ENCODE data around the gene ECM2. TPM values are rescaled to one million over a fixed set of nuclear protein-coding genes. Genes with fewer than 3 reads are reported as not detected.

Gene ECM2
- total RNA-seq, 4 donors from 2014 or later = 4.9 to 15.2 (median 12.6) TPM

- DNase-seq = no peak
- intact Hi-C loops (cut with DNase I) = no loop called here
- Histone ChIP-seq H3K27me3 (no peaks in the 10 kb centered on the region), H3K36me3 (no peaks in the 10 kb centered on the region), H3K9me3 (no peaks in the 10 kb centered on the region), H3K4me1 (no peaks in the 10 kb centered on the region), H3K27ac (no peak overlapping the region), H3K4me3 (replicated peaks in 1 of 3) (no peak overlapping the region)
- no peak for TF ChIP-seq CTCF (IDR thresholded peaks at IDR 0.05)
- TF ChIP-seq POLR2A (IDR thresholded peaks at IDR 0.05) = no peak
- WGBS, 2 donors = 95% methylated on average over 2 of the region's 2 CpGs
These were observed 68.3 kb downstream of the ECM2 start for GRCh38 chr9:92467511-92467910.

- Histone ChIP-seq H3K9me3 (no peaks in the 10 kb centered on the region), H3K27ac (no peak overlapping the region), H3K4me3 (replicated peaks in 1 of 3) (no peak overlapping the region), H3K4me1 (no peaks in the 10 kb centered on the region), H3K36me3 (no peaks in the 10 kb centered on the region), H3K27me3 (no peaks in the 10 kb centered on the region)
- TF ChIP-seq POLR2A (IDR thresholded peaks at IDR 0.05) (no peak), CTCF (IDR thresholded peaks at IDR 0.05) (no peak)
- WGBS, 2 donors = 93 to 100% methylated on average over 1 of the region's 1 CpG
- intact Hi-C loops (cut with DNase I) = no loop called here
- no peak for DNase-seq
These were observed 68.7 kb downstream of the ECM2 start for GRCh38 chr9:92467041-92467440.

GRCh38 chr9:92463984-92464383 lies 71.8 kb downstream of the ECM2 start:
- intact Hi-C loops (cut with DNase I) = no loop called here
- no peaks in the 10 kb centered on the region for H3K27me3 ChIP-seq
- no peak overlapping the region for H3K27ac ChIP-seq
- no peaks in the 10 kb centered on the region for H3K36me3 ChIP-seq
- H3K9me3 ChIP-seq = no peaks in the 10 kb centered on the region
- H3K4me1 ChIP-seq = no peaks in the 10 kb centered on the region
- WGBS, 2 donors = 84 to 87% methylated on average over 3 of the region's 3 CpGs
- TF ChIP-seq CTCF (IDR thresholded peaks at IDR 0.05) (no peak), POLR2A (IDR thresholded peaks at IDR 0.05) (no peak)
- no peak for DNase-seq
- H3K4me3 ChIP-seq (replicated peaks in 1 of 3) = no peak overlapping the region

- no peak overlapping the region for H3K27ac ChIP-seq
- DNase-seq = no peak
- intact Hi-C loops (cut with DNase I) = no loop called here
- H3K4me3 ChIP-seq (replicated peaks in 1 of 3) = no peak overlapping the region
- TF ChIP-seq POLR2A (IDR thresholded peaks at IDR 0.05) (no peak), CTCF (IDR thresholded peaks at IDR 0.05) (no peak)
- no peaks in the 10 kb centered on the region for H3K9me3 ChIP-seq
- no peaks in the 10 kb centered on the region for H3K27me3 ChIP-seq
- H3K4me1 ChIP-seq = no peaks in the 10 kb centered on the region
- H3K36me3 ChIP-seq = no peaks in the 10 kb centered on the region
These were observed 72.4 kb downstream of the ECM2 start for GRCh38 chr9:92463387-92463786.

- DNase-seq = no peak
- no peak overlapping the region for H3K27ac ChIP-seq
- TF ChIP-seq CTCF (IDR thresholded peaks at IDR 0.05) (no peak), POLR2A (IDR thresholded peaks at IDR 0.05) (no peak)
- intact Hi-C loops (cut with DNase I) = no loop called here
- 96 to 97% methylated on average over 4 of the region's 4 CpGs for WGBS, 2 donors
- no peaks in the 10 kb centered on the region for H3K4me1 ChIP-seq
- no peaks in the 10 kb centered on the region for H3K36me3 ChIP-seq
- H3K4me3 ChIP-seq (replicated peaks in 1 of 3) = no peak overlapping the region
- no peaks in the 10 kb centered on the region for H3K27me3 ChIP-seq
- no peaks in the 10 kb centered on the region for H3K9me3 ChIP-seq
These were observed 78.2 kb downstream of the ECM2 start for GRCh38 chr9:92457576-92457975.

All from thyroid gland (tissue), 4 donors.